Stomach (tissue), 9 donors: ENCODE measurements around the gene CCDC137. TPM values are rescaled to one million over a fixed set of nuclear protein-coding genes. Genes with fewer than 3 reads are reported as not detected.
A peak's percentile ranks its signal among the peaks of the same experiment; 100 is the strongest.

Source experiments
- DNase-seq, 2 donors: peaks; one replicate each; pipeline versions ENCODE4 v3.0.0 to v3.0.0-alpha.2; 2013 to 2019
- H3K27ac ChIP-seq, 5 donors: fragments of 200-600 bp in 4 of 5; sonication (generic) in 4 of 5; one replicate each; pipeline ENCODE4 v1.5.1; 2013 to 2019; ENCODE audit warnings: mild to moderate bottlenecking in 1 of 5, moderate library complexity in 1 of 5
- H3K27me3 ChIP-seq, 3 donors: fragments of 200-600 bp; sonication (generic); one replicate each; pipeline ENCODE4 v1.5.1; 2017 to 2019; ENCODE audit warnings: mixed run types in 1 of 3
- H3K36me3 ChIP-seq, 4 donors: fragments of 200-600 bp; sonication (generic); 1 replicate in 3 of 4; 2 replicates in 1 of 4; pipeline ENCODE4 v1.5.1; 2016 to 2019
- H3K4me1 ChIP-seq, 4 donors: fragments of 200-600 bp; sonication (generic); one replicate each; pipeline ENCODE4 v1.5.1; 2016 to 2019
- H3K4me3 ChIP-seq, 4 donors: fragments of 200-600 bp; sonication (generic) in 3 of 4; one replicate each; pipeline ENCODE4 v1.5.1; 2016 to 2019; ENCODE audit warnings: mild to moderate bottlenecking in 1 of 4
- H3K9me3 ChIP-seq, 4 donors: fragments of 200-600 bp; sonication (generic); one replicate each; pipeline ENCODE4 v1.5.1; 2016 to 2019
- CTCF ChIP-seq, 7 experiments: fragments of 450-650 bp in 4 of 7; fragments of 200-600 bp in 3 of 7; sonication (generic) in 3 of 7; IDR thresholded peaks; one replicate each; pipeline ENCODE4 v1.5.1; 2016 to 2019; ENCODE audit warnings: antibody characterized with exemption in 7 of 7, control low read depth in 2 of 7, mild to moderate bottlenecking in 1 of 7
- EP300 ChIP-seq: sonication (generic); formaldehyde crosslinking; IDR thresholded peaks from one replicate; pipeline ENCODE4 v1.6.1; 2017; ENCODE audit warnings: antibody characterized with exemption
- POLR2A ChIP-seq, 4 donors: fragments of 450-650 bp; IDR thresholded peaks; one replicate each; pipeline ENCODE4 v1.6.1; 2016; ENCODE audit warnings: antibody characterized with exemption in 4 of 4, control low read depth in 2 of 4, mild to moderate bottlenecking in 1 of 4, moderate library complexity in 1 of 4
- POLR2AphosphoS5 ChIP-seq, 3 donors: sonication (generic); formaldehyde crosslinking; IDR thresholded peaks; one replicate each; pipeline ENCODE4 v1.6.1; 2016; ENCODE audit warnings: antibody characterized with exemption in 3 of 3
- WGBS, 5 donors: extraction: QIAGEN DNeasy Blood & Tissue Kit in 3 of 5; methylation state at CpG; one replicate each; pipeline versions ENCODE4 v1.1.5 to v1.1.7; 2013 to 2018; 5-methylcytosine and 5-hydroxymethylcytosine counted together
- intact Hi-C: fragments of 100-400 bp; cut with DNase I; formaldehyde crosslinking; loops from one replicate; pipeline ENCODE4 v1.15.1; 2023; ENCODE audit warnings: low total_unique reads
- polyA plus RNA-seq, 3 donors: library from polyadenylated mRNA; stranded (reverse); fragments of 200-250 nt; gene quantifications; one replicate each; pipeline ENCODE4 v1.2.3, GENCODE V29; 2013
- total RNA-seq, 5 donors: library from RNA; depleted of rRNA; stranded (reverse); fragments of >200 nt; gene quantifications; one replicate each; pipeline versions ENCODE4 v1.1.0 to v1.2.3, GENCODE V29; 2014 to 2016
- donor health status: healthy with polysubstance abuse.
- donor health status: Bipolar disorder and iron deficiency.
- donor health status: healthy.

The CCDC137 gene
- total and polyA plus RNA-seq, 8 donors = 0.58 to 279 (median 19.6) TPM

GRCh38 chr17:81701288-81702071, 34.9 kb downstream of the CCDC137 start:
- 54 to 75% (median 61%) methylated on average over 17 to 23 of the region's 23 CpGs for WGBS, 5 donors
- TF ChIP-seq EP300 = no peak
- TF ChIP-seq CTCF (IDR thresholded peaks at IDR 0.05) = no peak
- TF ChIP-seq POLR2A (IDR thresholded peaks at IDR 0.05) = no peak
- no peak for TF ChIP-seq POLR2AphosphoS5 (IDR thresholded peaks at IDR 0.05)
- Histone ChIP-seq H3K4me3 (peak overlapping the region; percentile 79 to 87 (median 86)), H3K4me1 (peaks cover 33 to 43% (median 40%) of the 10 kb centered on the region in 4 donors), H3K27me3 (no peaks in the 10 kb centered on the region), H3K27ac (peak overlapping the region in 4 of 5 donors; percentile 95 to 98 (median 95)), H3K36me3 (peaks cover 50 to 70% (median 69%) of the 10 kb centered on the region in 4 donors), H3K9me3 (no peaks in the 10 kb centered on the region)
- DNase-seq = no peak
- intact Hi-C loops = no loop called here

- peak; percentile 94 to 98 for DNase-seq
- peak within 1 kb of the TSS; percentile 78 to 98 (median 95) for H3K27ac ChIP-seq
- H3K36me3 ChIP-seq = peaks cover 50 to 70% (median 68%) of the 10 kb centered on the region in 4 donors
- intact Hi-C loops = no loop called here
- peaks cover 33 to 43% (median 40%) of the 10 kb centered on the region in 4 donors for H3K4me1 ChIP-seq
- TF ChIP-seq CTCF (IDR thresholded peaks at IDR 0.05) = peak in 4 of 7 experiments; percentile 17 to 40 (median 30)
- TF ChIP-seq EP300 = no peak
- peak; percentile 95 to 99 (median 97) for TF ChIP-seq POLR2AphosphoS5 (IDR thresholded peaks at IDR 0.05)
- peak in 1 of 4 donors; percentile 64 for TF ChIP-seq POLR2A (IDR thresholded peaks at IDR 0.05)
- WGBS, 5 donors = 0 to 1% (median 0%) methylated on average over 5 to 102 of the region's 102 CpGs
- H3K27me3 ChIP-seq = no peaks in the 10 kb centered on the region
- no peaks in the 10 kb centered on the region for H3K9me3 ChIP-seq
- H3K4me3 ChIP-seq = peak within 1 kb of the TSS; percentile 79 to 87 (median 86)
Measured at GRCh38 chr17:81702934-81703746, 36.6 kb downstream of the CCDC137 start, which contains the start of gene MRPL12. MRPL12 (plus strand) TSS chr17:81703367; CDS start chr17:81703502, 135 bp downstream.

- TF ChIP-seq POLR2AphosphoS5 (IDR thresholded peaks at IDR 0.05) (no peak), POLR2A (IDR thresholded peaks at IDR 0.05) (no peak), CTCF (IDR thresholded peaks at IDR 0.05) (no peak), EP300 (no peak)
- DNase-seq = no peak
- H3K27me3 ChIP-seq = no peaks in the 10 kb centered on the region
- intact Hi-C loops = no loop called here
- H3K36me3 ChIP-seq = peaks cover 45 to 67% (median 60%) of the 10 kb centered on the region in 4 donors
- H3K4me1 ChIP-seq = peaks cover 33 to 43% (median 40%) of the 10 kb centered on the region in 4 donors
- H3K27ac ChIP-seq = peak overlapping the region; percentile 78 to 98 (median 95)
- peak overlapping the region; percentile 79 to 87 (median 86) for H3K4me3 ChIP-seq
- WGBS, 5 donors = 14 to 32% (median 24%) methylated on average over 15 to 27 of the region's 27 CpGs
- no peaks in the 10 kb centered on the region for H3K9me3 ChIP-seq
Measured at GRCh38 chr17:81703747-81704654, 37.5 kb downstream of the CCDC137 start.
